H1 (cell line): ENCODE measurements around the gene LTBP4. TPM values are rescaled to one million over a fixed set of nuclear protein-coding genes. Genes with fewer than 3 reads are reported as not detected.

Source experiments
- CTCF ChIA-PET: fragments of 300-600 bp; sonication (Branson Sonifier 250); formaldehyde crosslinking; loops from one replicate; lab custom pipeline; 2021; ENCODE audit not compliant: partially characterized antibody; lab: Charles Lee
- POLR2A ChIA-PET: fragments of 300-600 bp; sonication (Branson Sonifier 250); formaldehyde crosslinking; loops from one replicate; lab custom pipeline; 2021; ENCODE audit warnings: inconsistent platforms; ENCODE audit not compliant: partially characterized antibody; lab: Charles Lee
- DNase-seq, 2 experiments: peaks; one replicate each; pipeline versions ENCODE4 v3.0.0 to v3.0.0-alpha.2; 2010 to 2022; ENCODE audit warnings: low spot score in 2 of 2, low read depth in 1 of 2, mixed read lengths in 1 of 2
- FAIRE-seq: peaks from 2 replicates; lab custom pipeline; 2011; peaks lifted over from hg19 to GRCh38; lab: Jason Lieb, UNC
- H2AFZ ChIP-seq: 2 replicates; pipeline ENCODE4 v1.8.1; 2012; ENCODE audit warnings: low read length, inconsistent platforms
- H2AK5ac ChIP-seq: 2 replicates; pipeline ENCODE4 v1.6.1; 2013; ENCODE audit warnings: low read depth, low read length
- H2BK120ac ChIP-seq: replicated peaks from 2 replicates; pipeline ENCODE3; 2013; ENCODE audit warnings: low read depth, low read length, inconsistent platforms
- H2BK12ac ChIP-seq: 2 replicates; pipeline ENCODE4 v1.6.1; 2013; ENCODE audit warnings: low read depth, low read length
- H2BK15ac ChIP-seq: 2 replicates; pipeline ENCODE4 v1.6.1; 2013; ENCODE audit warnings: low read length
- H2BK20ac ChIP-seq: 2 replicates; pipeline ENCODE4 v1.6.1; 2013; ENCODE audit warnings: low read length
- H2BK5ac ChIP-seq: 2 replicates; pipeline ENCODE4 v1.6.1; 2013; ENCODE audit warnings: low read depth, low read length
- H3K14ac ChIP-seq: 2 replicates; pipeline ENCODE4 v1.6.1; 2013; ENCODE audit warnings: inconsistent platforms; ENCODE audit not compliant: insufficient read length
- H3K18ac ChIP-seq: 2 replicates; pipeline ENCODE4 v1.6.1; 2013; ENCODE audit warnings: low read length; ENCODE audit errors: extremely low read depth
- H3K23ac ChIP-seq: 2 replicates; pipeline ENCODE4 v1.6.1; 2013; ENCODE audit warnings: inconsistent platforms; ENCODE audit not compliant: insufficient read length
- H3K23me2 ChIP-seq: 2 replicates; pipeline ENCODE4 v1.6.1; 2013; ENCODE audit warnings: low read depth, low read length
- H3K27ac ChIP-seq: 2 replicates; pipeline ENCODE4 v1.6.1; 2011; ENCODE audit warnings: low read depth, low read length, inconsistent platforms
- H3K27me3 ChIP-seq, 4 experiments: replicated peaks in 1 of 4; 1 replicate in 1 of 4; 2 replicates in 3 of 4; pipeline versions ENCODE4 v1.6.1 to v1.8.1; 2011 to 2013; ENCODE audit warnings: low read length in 3 of 4, mild to moderate bottlenecking in 3 of 4, inconsistent platforms in 2 of 4, mixed read lengths in 2 of 4, moderate library complexity in 1 of 4; ENCODE audit not compliant: control insufficient read depth in 3 of 4, insufficient read depth in 3 of 4; ENCODE audit errors: extremely low read depth in 1 of 4
- H3K36me3 ChIP-seq, 4 experiments: 2 replicates each; pipeline versions ENCODE4 v1.6.1 to v1.8.1; 2011 to 2013; ENCODE audit warnings: mild to moderate bottlenecking in 4 of 4, low read length in 3 of 4, moderate library complexity in 2 of 4, control low read depth in 1 of 4, inconsistent platforms in 1 of 4; ENCODE audit not compliant: insufficient read depth in 4 of 4, control insufficient read depth in 2 of 4
- H3K4ac ChIP-seq: replicated peaks from 2 replicates; pipeline ENCODE3; 2013; ENCODE audit warnings: low read length, low read depth, mixed read lengths, inconsistent platforms; ENCODE audit not compliant: insufficient read length
- H3K4me1 ChIP-seq, 4 experiments: replicated peaks in 1 of 4; 1 replicate in 1 of 4; 2 replicates in 3 of 4; pipeline versions ENCODE4 v1.6.1 to v1.8.1; 2011 to 2013; ENCODE audit warnings: low read length in 3 of 4, inconsistent platforms in 2 of 4, mixed read lengths in 1 of 4; ENCODE audit not compliant: insufficient read depth in 4 of 4, control insufficient read depth in 3 of 4
- H3K4me2 ChIP-seq, 2 experiments: 2 replicates each; pipeline versions ENCODE4 v1.6.1 to v1.8.1; 2011 to 2013; ENCODE audit warnings: low read depth in 2 of 2, low read length in 2 of 2, control low read depth in 1 of 2, inconsistent platforms in 1 of 2, mild to moderate bottlenecking in 1 of 2; ENCODE audit not compliant: insufficient read depth in 1 of 2
- H3K4me3 ChIP-seq, 4 experiments: fragments of 200-600, 300-600 bp in 1 of 4; sonication (generic), shearing (Covaris generic), sonication (Bioruptor Twin) in 1 of 4; 2 replicates each; pipeline versions ENCODE4 v1.5.1 to v1.8.1; 2011 to 2016; ENCODE audit warnings: low read length in 4 of 4, low read depth in 3 of 4, control low read depth in 2 of 4, inconsistent platforms in 2 of 4, mild to moderate bottlenecking in 2 of 4, mixed read lengths in 1 of 4, moderate library complexity in 1 of 4; ENCODE audit not compliant: insufficient read depth in 2 of 4; ENCODE audit errors: extremely low read depth in 1 of 4
- H3K56ac ChIP-seq: replicated peaks from 2 replicates; pipeline ENCODE3; 2013; ENCODE audit warnings: low read depth, mild to moderate bottlenecking, mixed read lengths, low read length, inconsistent platforms; ENCODE audit not compliant: insufficient read length
- H3K79me1 ChIP-seq: 2 replicates; pipeline ENCODE4 v1.6.1; 2013; ENCODE audit warnings: low read depth, low read length, control low read depth
- H3K79me2 ChIP-seq, 2 experiments: 2 replicates each; pipeline versions ENCODE4 v1.6.1 to v1.8.1; 2012 to 2013; ENCODE audit warnings: low read length in 2 of 2, mild to moderate bottlenecking in 2 of 2, inconsistent platforms in 1 of 2; ENCODE audit not compliant: insufficient read depth in 2 of 2, control insufficient read depth in 1 of 2
- H3K9ac ChIP-seq, 4 experiments: replicated peaks in 1 of 4; 1 replicate in 1 of 4; 2 replicates in 3 of 4; pipeline versions ENCODE4 v1.6.1 to v1.8.1; 2011 to 2013; ENCODE audit warnings: low read depth in 3 of 4, low read length in 3 of 4, control low read depth in 2 of 4, mild to moderate bottlenecking in 2 of 4, moderate library complexity in 2 of 4, inconsistent platforms in 1 of 4; ENCODE audit errors: extremely low read depth in 1 of 4
- H3K9me3 ChIP-seq, 2 experiments: 2 replicates each; pipeline versions ENCODE4 v1.6.1 to v1.8.1; 2012 to 2013; ENCODE audit warnings: mild to moderate bottlenecking in 2 of 2, moderate library complexity in 2 of 2, control low read depth in 1 of 2, inconsistent platforms in 1 of 2, low read depth in 1 of 2, low read length in 1 of 2, mixed read lengths in 1 of 2; ENCODE audit not compliant: insufficient read depth in 2 of 2
- H4K20me1 ChIP-seq, 2 experiments: replicated peaks in 1 of 2; 2 replicates each; pipeline versions ENCODE3 to v1.8.1; 2011 to 2013; ENCODE audit warnings: inconsistent platforms in 2 of 2, low read length in 2 of 2, mild to moderate bottlenecking in 1 of 2; ENCODE audit not compliant: insufficient read depth in 2 of 2, control insufficient read depth in 1 of 2
- H4K5ac ChIP-seq: 2 replicates; pipeline ENCODE4 v1.6.1; 2013; ENCODE audit warnings: low read length, low read depth, mixed read lengths, inconsistent platforms; ENCODE audit not compliant: insufficient read length
- H4K8ac ChIP-seq: 2 replicates; pipeline ENCODE4 v1.8.0; 2013; ENCODE audit warnings: mild to moderate bottlenecking, moderate library complexity, low read length, inconsistent platforms; ENCODE audit not compliant: insufficient read depth; ENCODE audit errors: extremely low read depth
- H4K91ac ChIP-seq: replicated peaks from 2 replicates; pipeline ENCODE3; 2013; ENCODE audit warnings: low read length, mixed read lengths, inconsistent platforms; ENCODE audit not compliant: insufficient read length
- TAF7 ChIP-seq: optimal IDR thresholded peaks from 2 replicates; pipeline ENCODE3; 2011; ENCODE audit warnings: low read depth, mild to moderate bottlenecking, inconsistent platforms, low read length, moderate library complexity, borderline replicate concordance
- WGBS, 2 experiments: shearing (Covaris generic) in 1 of 2; methylation state at CpG; one replicate each; pipeline versions ENCODE4 v1.1.6 to v1.1.7; 2013 to 2015; ENCODE audit warnings: low lambda C conversion rate in 2 of 2, mixed read lengths in 2 of 2, inconsistent platforms in 1 of 2, low coverage in 1 of 2, missing lambda C conversion rate in 1 of 2; ENCODE audit not compliant: insufficient replicate concordance in 2 of 2, insufficient coverage in 1 of 2, insufficient read length in 1 of 2; ENCODE audit errors: extremely low coverage in 1 of 2, missing lambda C conversion rate in 1 of 2; 5-methylcytosine and 5-hydroxymethylcytosine counted together
- polyA plus RNA-seq, 7 experiments: library from polyadenylated mRNA; depleted of rRNA in 3 of 7; stranded (reverse) in 5 of 7; unstranded in 2 of 7; fragments of >200 nt in 5 of 7; fragments of 200-250 nt in 2 of 7; gene quantifications; 1 replicate in 5 of 7; 2 replicates in 1 of 7; 4 replicates in 1 of 7; pipeline versions ENCODE4 v1.2.1 to v1.2.3, GENCODE V29; 2011 to 2013; ENCODE audit warnings: missing spikeins in 2 of 7, mixed read lengths in 2 of 7
- total RNA-seq: library from RNA; stranded (reverse); fragmentation: NEBNext Ultra II Directional; extraction: Animal tissue kit (Norgen Biotek cat#: 25700); gene quantifications from 2 replicates; pipeline ENCODE4 v1.2.1, GENCODE V29; 2021
- TF ChIP-seq, protein P1 (sequence below): IDR thresholded peaks from 2 replicates; pipeline ENCODE4 v1.6.1; 2012; ENCODE audit warnings: low read length, inconsistent platforms

Gene LTBP4
- total and polyA plus RNA-seq, 2 of the 8 experiments (the other 6 are each of a cell fraction or from before 2014, with no cell fraction given) = 54.5 to 77.1 TPM

DNA sequence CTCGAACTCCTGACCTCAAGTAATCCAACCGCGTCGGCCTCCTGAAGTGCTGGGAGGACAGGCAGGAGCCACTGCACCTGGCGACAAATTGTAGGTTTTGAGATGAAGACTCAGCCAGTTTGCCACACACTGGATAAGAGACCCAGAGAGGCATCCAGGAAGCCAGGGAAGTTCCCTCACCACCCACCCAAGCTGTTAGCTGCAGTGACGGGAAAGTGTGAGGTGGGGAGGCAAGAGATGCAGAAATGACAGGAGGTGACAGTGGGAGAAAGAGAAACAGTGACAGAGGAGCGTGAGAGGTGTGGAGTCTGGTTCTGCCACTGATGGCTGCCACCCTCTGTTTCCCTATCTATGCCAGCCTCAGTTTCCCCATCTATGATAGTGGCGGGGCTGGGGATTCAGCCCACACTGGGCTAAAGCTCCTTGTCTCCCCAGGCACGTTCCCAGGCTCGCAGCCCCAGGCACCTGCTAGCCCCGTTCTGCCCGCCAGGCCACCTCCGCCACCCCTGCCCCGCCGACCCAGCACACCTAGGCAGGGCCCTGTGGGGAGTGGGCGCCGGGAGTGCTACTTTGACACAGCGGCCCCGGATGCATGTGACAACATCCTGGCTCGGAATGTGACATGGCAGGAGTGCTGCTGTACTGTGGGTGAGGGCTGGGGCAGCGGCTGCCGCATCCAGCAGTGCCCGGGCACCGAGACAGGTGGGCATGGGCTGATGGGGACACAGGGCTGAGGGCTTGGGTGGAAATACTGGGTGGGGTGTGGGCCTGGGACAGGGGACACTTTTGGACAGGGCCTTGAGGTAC is 21.0 kb downstream of the LTBP4 start:
- H2BK5ac ChIP-seq = no peak overlapping the region
- no peak overlapping the region for H4K5ac ChIP-seq
- no peak overlapping the region for H3K18ac ChIP-seq
- peaks cover 5 to 37% (median 16%) of the 10 kb centered on the region in 4 experiments for H3K36me3 ChIP-seq
- no peak for TF ChIP-seq TAF7
- TF ChIP-seq, protein P1, sequence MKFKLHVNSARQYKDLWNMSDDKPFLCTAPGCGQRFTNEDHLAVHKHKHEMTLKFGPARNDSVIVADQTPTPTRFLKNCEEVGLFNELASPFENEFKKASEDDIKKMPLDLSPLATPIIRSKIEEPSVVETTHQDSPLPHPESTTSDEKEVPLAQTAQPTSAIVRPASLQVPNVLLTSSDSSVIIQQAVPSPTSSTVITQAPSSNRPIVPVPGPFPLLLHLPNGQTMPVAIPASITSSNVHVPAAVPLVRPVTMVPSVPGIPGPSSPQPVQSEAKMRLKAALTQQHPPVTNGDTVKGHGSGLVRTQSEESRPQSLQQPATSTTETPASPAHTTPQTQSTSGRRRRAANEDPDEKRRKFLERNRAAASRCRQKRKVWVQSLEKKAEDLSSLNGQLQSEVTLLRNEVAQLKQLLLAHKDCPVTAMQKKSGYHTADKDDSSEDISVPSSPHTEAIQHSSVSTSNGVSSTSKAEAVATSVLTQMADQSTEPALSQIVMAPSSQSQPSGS = no peak
- no peak overlapping the region for H3K14ac ChIP-seq
- CTCF ChIA-PET = interaction anchor here (1.3 to 5.3 kb wide), 4 partner anchors 11 to 19 kb away, joined by 4 to 51 read pairs (median 10); no protein-coding TSS in a partner anchor
- H3K23me2 ChIP-seq = peaks cover 2% of the 10 kb centered on the region; the same call in 1 of the 2 replicates
- H2BK20ac ChIP-seq = no peak overlapping the region
- no peak overlapping the region for H4K91ac ChIP-seq
- no peak overlapping the region for H2BK15ac ChIP-seq
- no peak overlapping the region for H4K8ac ChIP-seq
- H2BK120ac ChIP-seq = no peak overlapping the region
- 95% methylated on average over 22 of the region's 24 CpGs; no CpG with 5 or more reads in 1 of the 2 experiments for WGBS, 2 experiments
- no peak overlapping the region for H2AK5ac ChIP-seq
- H3K27me3 ChIP-seq = no peaks in the 10 kb centered on the region; a peak in 1 of 7 replicates
- H3K23ac ChIP-seq = no peak overlapping the region
- DNase-seq (no peak), FAIRE-seq (no peak)
- H3K4ac ChIP-seq = no peak overlapping the region
- POLR2A ChIA-PET = interaction anchor here (2.1 to 2.2 kb wide), 2 partner anchors 7 to 9 kb away, joined by 6 to 14 read pairs; no protein-coding TSS in a partner anchor
- no peaks in the 10 kb centered on the region for H3K9me3 ChIP-seq
- no peak overlapping the region; a peak in 1 of 4 replicates for H3K4me2 ChIP-seq
- no peaks in the 10 kb centered on the region for H3K79me1 ChIP-seq
- no peak overlapping the region for H3K27ac ChIP-seq
- H3K56ac ChIP-seq = no peak overlapping the region
- no peak overlapping the region for H3K9ac ChIP-seq
- no peak overlapping the region for H2AFZ ChIP-seq
- H2BK12ac ChIP-seq = no peak overlapping the region
- no peak overlapping the region for H3K4me3 ChIP-seq
- H3K4me1 ChIP-seq = peaks cover 0 to 18% (median 8%) of the 10 kb centered on the region in 4 experiments; a peak in 6 of 7 replicates
- peaks cover 0 to 5% of the 10 kb centered on the region in 2 experiments for H4K20me1 ChIP-seq
- no peaks in the 10 kb centered on the region for H3K79me2 ChIP-seq
